Right lobe of liver (tissue), 6 donors: ENCODE measurements around the gene POLR2F. TPM values are rescaled to one million over a fixed set of nuclear protein-coding genes. Genes with fewer than 3 reads are reported as not detected.

Experiments
- ATAC-seq, 4 donors: fragments of 200-7000 bp; cut with Tn5 transposase; one replicate each; pipeline ENCODE4 v1.9.1; 2020; ENCODE audit warnings: mild to moderate bottlenecking in 4 of 4, moderate library complexity in 4 of 4
- DNase-seq, 3 donors: peaks; one replicate each; pipeline ENCODE4 v3.0.0-alpha.2; 2020
- H3K27ac ChIP-seq, 3 donors: fragments of 200-600 bp; one replicate each; pipeline ENCODE4 v1.8.0; 2022
- H3K27me3 ChIP-seq, 2 donors: fragments of 200-600 bp; one replicate each; pipeline ENCODE4 v1.8.0; 2022
- H3K36me3 ChIP-seq, 4 donors: fragments of 200-600 bp; sonication (generic) in 1 of 4; one replicate each; pipeline versions ENCODE4 v1.5.1 to v1.8.0; 2017 to 2022; ENCODE audit warnings: control low read depth in 1 of 4
- H3K4me1 ChIP-seq, 4 donors: fragments of 200-600 bp; sonication (generic) in 1 of 4; one replicate each; pipeline versions ENCODE4 v1.5.1 to v1.8.0; 2017 to 2022; ENCODE audit warnings: control low read depth in 1 of 4
- H3K4me3 ChIP-seq, 3 donors: fragments of 200-600 bp; one replicate each; pipeline ENCODE4 v1.8.0; 2022
- H3K9me3 ChIP-seq, 4 donors: fragments of 200-600 bp; sonication (generic) in 1 of 4; one replicate each; pipeline versions ENCODE4 v1.5.1 to v1.8.0; 2017 to 2022; ENCODE audit warnings: control low read depth in 1 of 4
- CTCF ChIP-seq, 4 donors: fragments of 200-600 bp in 3 of 4; fragments of 450-650 bp in 1 of 4; IDR thresholded peaks; one replicate each; pipeline versions ENCODE4 v1.5.1 to v1.8.0; 2016 to 2022; ENCODE audit warnings: antibody characterized with exemption in 4 of 4, mild to moderate bottlenecking in 2 of 4
- POLR2A ChIP-seq: fragments of 450-650 bp; IDR thresholded peaks from one replicate; pipeline ENCODE4 v1.6.1; 2017; ENCODE audit warnings: antibody characterized with exemption, mild to moderate bottlenecking
- WGBS: methylation state at CpG from one replicate; pipeline ENCODE4 v1.1.6; 2018; ENCODE audit warnings: low coverage, low lambda C conversion rate; ENCODE audit not compliant: insufficient coverage; ENCODE audit errors: missing lambda C conversion rate; 5-methylcytosine and 5-hydroxymethylcytosine counted together
- intact Hi-C, 2 donors: fragments of 100-400 bp; cut with DNase I; formaldehyde crosslinking; loops; one replicate each; pipeline versions ENCODE4 v1.11.2 to v1.14.1; 2022
- total RNA-seq, 6 experiments: library from RNA; depleted of rRNA in 2 of 6; stranded (reverse); fragments of >200 nt in 2 of 6; fragmentation: NEBNext Ultra II Directional in 3 of 6; extraction: Animal tissue kit (Norgen Biotek cat#: 25700) in 3 of 6; gene quantifications; one replicate each; pipeline versions ENCODE4 v1.1.0 to v1.2.4, GENCODE V29; 2016 to 2023
- donor health status: DM: no; HTN: yes; CAD: no.
- donor health status: DM: no; HTN: no; CAD: no.
- donor health status: DM: no; HTN: no; CAD: no.
- donor health status: DM: no; HTN: yes; CAD: no.
- donor health status: DM: no; HTN: yes; CAD: no.

POLR2F gene
- total RNA-seq, 6 experiments from 2014 or later = 42.4 to 60.5 (median 56.3) TPM

DNA sequence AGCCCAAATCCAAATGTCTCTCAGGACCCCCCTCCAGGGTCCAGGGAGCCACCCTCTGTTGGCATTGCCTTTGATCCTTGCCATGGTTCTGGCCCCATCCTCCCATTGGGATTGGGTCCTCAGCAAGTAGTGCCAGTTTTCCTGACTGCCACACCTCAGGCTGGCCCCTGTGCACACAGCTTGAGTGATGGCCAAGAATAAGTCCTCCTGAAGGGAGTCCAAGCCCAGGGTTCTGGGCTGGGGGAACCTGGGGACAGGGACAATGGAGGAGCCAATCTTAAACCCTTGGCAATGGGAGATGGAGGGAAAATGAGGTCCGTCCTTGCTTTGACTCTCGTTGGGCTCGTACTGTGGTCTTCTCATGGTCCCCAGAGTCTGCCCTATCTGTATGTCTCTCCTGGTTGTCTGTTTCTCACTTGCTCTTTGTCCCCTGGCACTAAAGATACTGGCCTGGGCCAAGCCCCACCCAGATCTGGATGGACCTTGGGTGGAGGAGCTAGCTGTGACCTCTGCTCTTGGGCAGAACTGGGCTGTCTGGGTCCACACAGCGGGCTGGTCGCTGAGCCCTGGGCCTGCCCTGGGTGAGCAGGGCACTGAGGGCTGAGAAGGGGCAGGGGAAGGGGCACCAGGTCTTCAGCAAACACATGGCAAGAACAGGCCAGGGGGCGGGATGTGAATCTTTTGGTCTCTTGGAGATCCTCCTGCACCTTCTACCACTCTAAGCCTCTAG lies 27.9 kb downstream of the POLR2F start:
- Histone ChIP-seq H3K4me3 (peak overlapping the region in 1 of 3 donors; percentile 24), H3K27me3 (no peaks in the 10 kb centered on the region), H3K4me1 (peaks cover 0 to 23% (median 7%) of the 10 kb centered on the region in 4 donors), H3K27ac (peak overlapping the region; percentile 56 to 85 (median 62)), H3K36me3 (no peaks in the 10 kb centered on the region), H3K9me3 (no peaks in the 10 kb centered on the region)
- peak; percentile 84 to 94 (median 92) for DNase-seq
- 37% methylated on average over 4 of the region's 6 CpGs for WGBS
- no peak for TF ChIP-seq CTCF (IDR thresholded peaks at IDR 0.05)
- TF ChIP-seq POLR2A = peak; percentile 63
- intact Hi-C loops = no loop called here
- ATAC-seq = peak; percentile 90 to 93 (median 92)

DNA sequence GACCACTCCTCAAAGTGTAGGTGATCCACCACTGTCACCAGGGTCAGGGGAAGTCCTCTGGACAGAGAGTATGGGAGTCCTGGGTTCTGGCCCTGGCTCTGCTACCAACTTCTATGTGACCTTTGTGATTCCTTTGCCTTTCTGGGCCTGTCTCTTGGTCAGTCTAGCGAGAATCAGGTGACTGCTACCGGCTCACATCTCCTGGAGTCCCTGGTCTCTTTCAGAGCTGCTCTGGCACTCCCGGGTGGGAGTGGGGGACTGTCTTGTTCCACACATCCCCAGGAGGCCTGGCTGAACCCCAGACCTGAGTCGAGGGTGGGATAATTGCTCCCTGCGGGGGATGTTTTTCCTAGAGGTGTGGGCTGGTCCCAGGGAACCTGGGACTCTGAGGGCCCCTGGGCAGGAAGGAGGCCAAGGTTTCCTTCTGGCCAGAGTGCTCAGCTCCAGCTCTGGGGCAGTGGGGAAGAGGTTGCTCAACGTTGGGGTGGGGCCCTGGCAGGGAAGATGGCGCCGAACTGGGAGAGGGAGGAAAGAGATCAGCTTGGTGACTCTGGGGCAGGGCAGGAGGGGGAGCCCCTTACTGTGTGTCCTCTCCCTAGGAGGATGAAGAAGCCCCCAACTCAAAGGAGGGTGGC lies 28.8 kb downstream of the POLR2F start:
- TF ChIP-seq CTCF (IDR thresholded peaks at IDR 0.05) (no peak), POLR2A (no peak)
- Histone ChIP-seq H3K4me1 (peaks cover 0 to 23% (median 7%) of the 10 kb centered on the region in 4 donors), H3K27ac (peak overlapping the region; percentile 38 to 85 (median 62)), H3K9me3 (no peaks in the 10 kb centered on the region), H3K36me3 (no peaks in the 10 kb centered on the region), H3K27me3 (no peaks in the 10 kb centered on the region), H3K4me3 (no peak overlapping the region)
- 63% methylated on average over 5 of the region's 8 CpGs for WGBS
- DNase-seq (peak; percentile 39 to 78 (median 72)), ATAC-seq (peak; percentile 4 to 50 (median 40))
- intact Hi-C loops = no loop called here

DNA sequence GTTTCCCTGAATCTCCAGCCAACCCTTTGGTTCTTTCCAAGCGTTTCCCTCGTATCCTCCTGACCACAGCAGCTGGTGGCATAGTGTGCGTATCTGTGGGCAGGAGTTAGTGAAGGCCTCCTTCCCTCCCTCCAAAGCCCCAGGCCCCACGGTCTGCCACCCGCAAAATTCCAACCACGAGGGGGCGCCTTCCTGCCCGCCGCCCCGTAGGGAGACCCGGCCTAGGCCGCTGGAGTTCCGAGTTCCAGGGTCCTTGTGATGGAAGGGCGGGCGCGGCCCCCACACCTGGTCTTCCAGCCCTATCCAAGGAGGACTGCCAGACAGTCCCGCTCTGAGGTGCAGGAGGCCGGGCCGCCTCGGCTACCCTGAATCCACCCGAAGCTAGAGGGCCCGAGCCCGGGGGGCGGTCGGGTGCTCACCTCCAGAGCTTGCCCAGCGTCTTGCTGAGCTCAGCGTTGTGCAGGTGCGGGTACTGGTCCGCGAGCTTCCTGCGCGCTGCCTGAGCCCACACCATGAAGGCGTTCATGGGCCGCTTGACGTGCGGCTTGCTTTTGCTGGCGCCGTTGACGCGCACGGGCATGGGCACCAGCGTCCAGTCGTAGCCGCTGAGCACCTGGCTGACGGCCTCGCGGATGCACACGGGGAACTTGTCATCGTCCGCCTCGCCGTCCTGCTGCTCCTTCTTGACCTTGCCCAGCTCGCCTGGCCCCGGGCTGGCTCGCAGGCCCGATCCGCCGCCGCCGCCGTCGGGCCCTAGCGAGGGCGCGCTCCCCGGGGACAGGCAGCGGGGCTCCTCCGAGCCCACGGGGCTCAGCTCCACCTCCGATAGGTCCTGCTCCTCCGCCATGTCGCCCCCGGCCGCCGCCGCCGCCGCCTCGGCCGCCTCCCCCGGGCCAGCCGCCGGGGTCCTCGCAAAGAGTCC lies 29.7 kb downstream of the POLR2F start:
- Histone ChIP-seq H3K27me3 (no peaks in the 10 kb centered on the region), H3K27ac (peak overlapping the region in 1 of 3 donors; percentile 85), H3K4me3 (no peak overlapping the region), H3K36me3 (no peaks in the 10 kb centered on the region), H3K9me3 (no peaks in the 10 kb centered on the region), H3K4me1 (peaks cover 0 to 23% (median 7%) of the 10 kb centered on the region in 4 donors)
- peak in 1 of 4 donors; percentile 2 for TF ChIP-seq CTCF (IDR thresholded peaks at IDR 0.05)
- no peak for TF ChIP-seq POLR2A
- DNase-seq (no peak), ATAC-seq (no peak)
- 80% methylated on average over 1 of the region's 84 CpGs for WGBS
- intact Hi-C loops = no loop called here
